GM19468 (cell line): Measurements from ENCODE around the gene SLC26A11.

Experiments used
- ATAC-seq: cut with Tn5 transposase; IDR thresholded peaks from one replicate; pipeline ENCODE4 v1.9.1; 2021; ENCODE audit warnings: mild to moderate bottlenecking, moderate library complexity, moderate number of reproducible peaks; ENCODE audit not compliant: unreplicated experiment; ENCODE audit errors: extremely low read depth

SLC26A11 gene

DNA sequence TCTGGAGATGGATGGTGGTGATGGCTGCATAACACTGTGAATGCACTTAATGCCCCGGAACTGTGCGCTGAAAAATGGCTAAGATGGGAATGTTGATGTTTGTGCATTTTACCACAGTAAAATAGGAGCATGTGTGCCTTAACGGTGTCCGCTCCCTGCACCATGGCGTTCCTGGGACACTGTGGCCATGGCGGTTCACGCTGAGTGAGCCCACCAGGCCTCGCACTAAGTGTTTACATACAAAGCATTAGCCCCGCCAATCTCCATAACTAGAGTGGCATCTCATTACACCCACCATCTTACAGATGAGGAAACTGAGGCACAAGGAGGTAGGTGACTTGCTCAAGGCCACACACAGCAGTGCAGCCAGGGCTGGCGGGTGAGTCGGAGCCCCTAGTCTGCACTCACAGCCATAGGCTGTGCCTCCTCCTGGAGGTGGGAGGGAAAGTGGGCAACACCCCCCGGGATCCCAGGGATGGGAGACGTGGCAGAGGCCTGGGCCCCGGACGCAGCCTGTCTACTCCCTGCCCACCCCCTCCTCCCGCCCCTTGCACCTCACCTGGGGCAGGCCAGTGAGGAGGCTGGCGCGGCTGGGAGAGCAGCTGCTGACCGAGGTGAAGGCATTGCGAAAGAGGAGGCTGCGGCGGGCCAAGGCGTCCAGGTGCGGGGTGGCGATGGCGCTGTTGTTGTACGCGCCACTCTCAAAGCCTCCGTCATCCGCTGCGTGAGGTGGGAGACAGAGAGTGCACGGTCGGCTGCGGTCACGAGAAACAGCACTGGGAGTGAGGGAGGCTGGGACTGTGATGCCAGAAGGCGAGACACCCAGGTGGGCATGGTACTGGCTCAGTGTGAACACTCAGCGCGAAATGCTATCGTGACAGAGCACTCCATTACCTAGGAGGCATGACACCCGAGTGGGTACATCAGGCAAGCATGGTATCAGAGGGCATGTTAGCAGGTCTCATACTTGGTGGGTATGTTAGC, 3.5 kb upstream of the SLC26A11 start:
- ATAC-seq: no peak

GRCh38 chr17:80217703-80218362, 2.4 kb upstream of the SLC26A11 start:
- ATAC-seq: no peak

- no peak for ATAC-seq
These were observed 1.8 kb upstream of the SLC26A11 start for GRCh38 chr17:80218391-80218790.

DNA sequence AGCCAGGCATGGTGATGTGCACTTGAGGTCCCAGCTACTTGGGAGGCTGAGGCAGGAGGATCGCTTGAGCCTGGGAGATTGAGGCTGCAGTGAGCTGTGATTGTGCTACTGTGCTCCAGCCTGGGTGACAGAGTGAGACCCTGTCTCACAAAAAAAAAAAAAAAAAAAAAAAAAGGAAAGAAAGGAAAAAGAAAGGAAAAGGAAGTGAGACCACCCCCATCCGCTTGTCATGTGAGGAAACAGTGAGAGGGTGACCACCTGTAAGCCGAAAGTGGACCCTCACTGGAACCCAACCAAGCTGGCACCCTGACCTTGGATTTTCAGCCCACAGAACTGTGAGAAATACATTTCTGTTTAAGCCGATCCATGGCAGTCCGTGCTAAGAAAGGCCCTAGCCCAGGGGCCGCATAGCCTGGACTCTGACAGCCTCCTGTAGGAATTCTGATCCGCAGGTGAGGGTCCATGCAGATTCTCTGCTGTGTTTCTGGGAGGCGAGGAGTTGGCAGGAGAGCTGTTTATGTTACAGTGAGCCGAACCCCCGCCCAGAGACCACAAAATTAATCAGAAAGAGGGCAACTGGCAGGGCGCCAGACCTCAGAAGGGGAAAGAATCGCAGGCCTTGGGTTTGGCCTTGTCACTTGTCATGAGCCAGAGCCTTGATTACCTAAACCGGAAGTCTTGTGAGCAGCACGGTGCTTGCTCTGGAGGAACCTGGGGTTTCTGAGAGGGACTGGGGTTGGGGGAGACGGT, 1.0 kb upstream of the SLC26A11 start:
- ATAC-seq: peak; percentile 26

DNA sequence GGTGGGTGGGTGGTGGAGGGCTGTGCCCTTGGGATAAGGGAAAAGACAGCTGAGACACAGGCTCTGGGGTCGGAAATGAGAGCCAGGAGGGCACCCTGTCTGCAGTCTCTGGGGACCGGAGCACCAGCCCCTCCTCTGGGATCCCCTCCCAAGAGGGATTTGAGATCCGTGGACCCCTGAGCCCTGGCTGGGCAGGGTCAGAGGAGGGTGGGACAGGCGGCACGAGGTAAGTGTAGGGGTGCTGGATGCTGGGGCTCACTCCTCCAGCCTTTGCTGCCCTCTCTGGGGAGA, 519 bp upstream of the SLC26A11 start:
- ATAC-seq: no peak

- no peak for ATAC-seq
These were observed 549 bp downstream of the SLC26A11 start for GRCh38 chr17:80220736-80221215.

GRCh38 chr17:80221351-80222105, 1.3 kb downstream of the SLC26A11 start:
- ATAC-seq: no peak

GRCh38 chr17:80222376-80223141, 2.3 kb downstream of the SLC26A11 start:
- no peak for ATAC-seq

- ATAC-seq: no peak
These were observed 3.1 kb downstream of the SLC26A11 start for GRCh38 chr17:80223142-80223815.

DNA sequence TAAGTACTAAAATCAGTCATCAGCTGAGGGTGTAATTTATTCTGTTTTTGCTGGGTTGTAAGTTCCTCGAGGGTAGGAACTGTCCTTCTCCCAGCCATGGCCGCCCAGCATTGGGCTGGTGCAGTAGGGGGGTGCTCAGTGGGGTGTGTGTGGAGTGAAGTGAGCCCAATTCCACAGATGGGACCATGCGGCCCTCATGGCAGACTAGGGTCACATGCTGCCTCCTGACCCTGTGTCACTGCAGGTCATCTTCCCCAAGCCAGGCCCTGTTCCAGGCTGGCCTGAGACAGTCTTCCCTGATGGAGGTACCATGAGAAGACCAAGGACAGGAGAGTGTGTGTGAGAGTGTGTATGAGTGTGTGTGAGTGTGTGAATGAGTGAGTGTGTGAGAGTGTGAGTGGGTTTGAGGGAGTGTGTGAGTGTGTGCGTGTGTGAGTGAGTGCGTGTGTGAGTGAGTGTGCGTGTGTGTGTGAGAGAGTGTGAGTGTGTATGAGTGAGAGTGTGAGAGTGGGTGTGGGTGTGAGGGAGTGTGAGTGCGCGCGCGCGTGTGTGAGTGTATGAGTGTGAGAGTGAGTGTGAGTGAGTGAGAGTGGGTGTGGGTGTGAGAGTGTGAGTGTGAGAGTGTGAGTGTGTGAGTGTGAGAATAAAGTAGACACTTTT, 3.7 kb downstream of the SLC26A11 start:
- ATAC-seq: no peak

DNA sequence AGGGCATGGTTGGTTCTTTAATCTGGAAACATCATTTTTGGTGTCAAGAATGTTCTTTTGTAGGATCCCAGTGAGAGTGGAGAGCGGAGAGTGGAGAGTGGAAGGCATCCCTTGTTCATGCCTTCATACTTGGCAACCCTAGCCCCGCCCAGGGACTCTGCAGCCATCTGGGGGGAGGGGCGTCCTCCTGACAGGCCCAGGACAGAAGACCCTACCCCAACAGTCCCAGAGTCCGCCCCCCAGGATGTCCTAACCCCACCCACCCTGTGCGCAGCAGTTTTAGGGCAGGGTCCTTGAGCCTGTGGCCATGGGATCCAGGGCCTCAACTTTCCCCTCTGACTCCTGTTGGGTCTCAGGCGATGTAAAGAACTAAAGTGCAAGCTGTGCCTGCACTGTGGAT, 4.5 kb downstream of the SLC26A11 start:
- no peak for ATAC-seq

DNA sequence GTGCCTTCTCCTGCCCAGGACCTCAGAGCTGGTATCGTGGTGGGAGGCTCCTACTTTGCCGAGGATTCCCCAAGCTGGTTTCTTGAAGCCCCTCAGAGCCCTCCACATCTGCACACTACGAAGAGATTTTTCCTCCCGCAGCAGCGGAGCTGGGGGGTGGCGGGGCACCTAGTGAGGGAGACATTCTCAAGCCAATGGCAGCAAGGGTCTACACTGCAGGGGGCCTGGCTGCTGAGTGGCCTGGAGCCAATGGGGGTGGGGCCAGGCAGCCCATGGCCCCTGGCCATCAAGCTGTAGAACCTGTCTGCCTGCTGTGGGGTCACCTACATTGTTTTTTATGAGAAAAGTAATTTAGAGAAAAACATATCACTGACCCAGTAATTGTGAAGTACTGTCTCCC, 5.0 kb downstream of the SLC26A11 start:
- ATAC-seq: no peak

- ATAC-seq: no peak
These were observed 6.9 kb downstream of the SLC26A11 start for GRCh38 chr17:80227156-80227555.

DNA sequence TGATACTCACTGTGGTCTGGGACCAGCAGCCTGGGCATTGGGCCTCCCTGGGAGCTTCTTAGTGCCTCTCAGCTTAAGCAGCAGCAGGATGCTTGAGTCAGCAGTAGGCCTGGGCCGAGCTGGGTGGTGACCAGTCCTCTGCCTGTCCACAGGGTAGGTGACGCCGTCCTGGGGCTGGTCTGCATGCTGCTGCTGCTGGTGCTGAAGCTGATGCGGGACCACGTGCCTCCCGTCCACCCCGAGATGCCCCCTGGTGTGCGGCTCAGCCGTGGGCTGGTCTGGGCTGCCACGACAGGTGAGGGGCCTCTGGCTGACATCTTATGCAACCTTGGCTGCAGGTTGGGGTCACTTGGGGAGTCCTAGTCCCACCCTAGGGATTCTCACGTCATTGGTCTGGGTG, 7.4 kb downstream of the SLC26A11 start:
- ATAC-seq: no peak

DNA sequence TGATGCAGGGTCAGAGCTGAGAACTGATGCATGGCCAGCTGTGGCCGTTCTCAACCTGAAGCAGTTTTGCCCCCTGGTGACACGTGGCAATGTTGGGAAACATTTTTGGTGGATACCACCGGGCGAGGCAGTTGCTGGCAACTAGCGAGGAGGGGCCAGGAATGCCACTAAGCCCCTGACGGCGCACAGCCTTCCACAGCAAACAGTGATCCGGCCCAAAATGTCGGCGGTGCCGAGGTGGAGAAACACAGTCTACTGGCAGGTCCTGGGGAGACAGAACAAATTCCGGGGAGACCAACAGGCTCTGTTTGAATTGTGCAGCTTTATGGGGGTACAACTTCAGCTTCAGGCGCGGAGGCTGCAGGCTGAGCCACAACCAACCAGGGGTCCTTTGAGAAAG, 8.2 kb downstream of the SLC26A11 start:
- no peak for ATAC-seq

DNA sequence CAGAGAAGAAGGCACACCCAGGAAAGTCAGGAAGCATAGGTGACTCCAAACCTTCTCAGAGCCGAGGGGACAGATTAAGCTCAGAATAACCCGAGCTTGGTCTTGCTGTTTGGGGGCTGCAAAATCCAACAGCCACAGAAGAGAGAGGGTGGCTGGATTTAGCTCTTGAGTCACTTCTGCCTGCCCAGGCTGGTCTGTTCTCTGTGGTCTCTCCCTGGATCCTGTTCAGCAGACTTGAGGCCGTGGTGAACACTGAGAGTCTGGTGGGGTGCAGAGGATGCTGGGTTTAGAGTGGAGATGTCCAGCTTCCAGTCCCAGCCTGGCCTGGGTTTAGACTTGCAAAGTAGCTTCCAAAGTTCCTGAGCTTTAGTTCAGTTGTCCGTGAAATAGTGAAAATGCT, 8.8 kb downstream of the SLC26A11 start:
- no peak for ATAC-seq

GRCh38 chr17:80232438-80232837, 12.2 kb downstream of the SLC26A11 start:
- ATAC-seq: no peak

DNA sequence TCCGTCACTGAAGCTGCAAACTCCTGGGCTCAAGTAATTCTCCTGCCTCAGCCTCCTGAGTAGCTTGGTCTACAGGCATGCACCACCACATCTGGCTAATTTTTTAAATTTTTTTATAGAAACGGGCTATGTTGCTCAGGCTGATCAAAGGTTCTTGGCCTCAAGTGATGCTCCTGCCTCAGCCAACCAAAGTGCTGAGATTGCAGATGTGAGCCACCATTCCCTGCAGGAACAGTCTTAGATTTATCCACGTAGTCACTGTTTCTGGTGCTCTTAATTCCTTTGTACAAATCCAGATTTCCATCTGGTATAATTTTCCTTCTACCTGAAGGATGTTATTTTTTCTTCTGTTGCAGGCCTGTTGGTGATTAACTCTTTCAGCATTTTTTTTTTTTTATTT, 13.0 kb downstream of the SLC26A11 start:
- ATAC-seq: no peak
